GM18873 (cell line): ENCODE measurements around the gene SRMS.

ENCODE experiments used
- ATAC-seq: cut with Tn5 transposase; IDR thresholded peaks from one replicate; pipeline ENCODE4 v1.9.1; 2021; ENCODE audit warnings: mild to moderate bottlenecking, moderate library complexity, moderate number of reproducible peaks; ENCODE audit not compliant: unreplicated experiment, low FRiP score

Gene SRMS

GRCh38 chr20:63555661-63556381, 8.3 kb upstream of the SRMS start:
- no peak for ATAC-seq

- no peak for ATAC-seq
Observed at GRCh38 chr20:63554361-63555278, 7.1 kb upstream of the SRMS start.

GRCh38 chr20:63553933-63554290, 6.4 kb upstream of the SRMS start, which contains the start of gene FNDC11:
Gene FNDC11, plus strand, starts transcription at chr20:63554159. Its CDS starts 1,505 bp downstream, at chr20:63555664.
- ATAC-seq: no peak

DNA sequence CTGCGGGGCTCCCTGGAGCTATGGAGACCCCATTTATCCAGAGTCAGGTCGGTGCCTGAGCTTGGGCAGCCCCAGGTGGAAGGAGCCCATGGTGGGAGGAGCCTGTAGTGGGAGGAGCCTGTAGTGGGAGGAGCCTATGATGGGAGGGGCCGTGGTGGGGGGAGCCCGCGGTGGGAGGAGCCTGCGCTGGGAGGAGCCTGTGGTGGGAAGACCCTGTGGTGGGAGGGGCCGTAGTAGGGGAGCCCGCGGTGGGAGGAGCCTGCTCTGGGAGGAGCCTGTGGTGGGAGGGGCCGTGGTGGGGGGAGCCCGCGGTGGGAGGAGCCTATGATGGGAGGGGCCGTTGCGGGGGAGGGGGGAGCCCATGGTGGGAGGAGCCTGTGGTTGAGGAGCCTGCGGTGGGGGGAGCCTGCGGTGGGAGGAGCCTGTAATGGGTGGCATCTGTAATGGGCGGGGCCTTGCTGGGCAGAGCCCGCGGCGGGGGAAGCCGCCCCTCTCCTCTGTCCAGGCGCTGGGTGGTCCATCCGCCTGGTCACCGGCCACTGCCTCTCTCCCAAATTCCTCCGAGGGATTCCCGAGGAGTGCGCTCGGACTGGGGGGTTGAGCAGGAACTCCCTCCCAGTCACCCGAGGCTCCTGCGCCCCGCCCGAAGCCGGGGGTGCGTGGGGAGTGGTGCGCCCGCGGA, 5.8 kb upstream of the SRMS start:
- ATAC-seq: no peak

GRCh38 chr20:63552481-63553249, 5.1 kb upstream of the SRMS start:
- ATAC-seq: no peak

DNA sequence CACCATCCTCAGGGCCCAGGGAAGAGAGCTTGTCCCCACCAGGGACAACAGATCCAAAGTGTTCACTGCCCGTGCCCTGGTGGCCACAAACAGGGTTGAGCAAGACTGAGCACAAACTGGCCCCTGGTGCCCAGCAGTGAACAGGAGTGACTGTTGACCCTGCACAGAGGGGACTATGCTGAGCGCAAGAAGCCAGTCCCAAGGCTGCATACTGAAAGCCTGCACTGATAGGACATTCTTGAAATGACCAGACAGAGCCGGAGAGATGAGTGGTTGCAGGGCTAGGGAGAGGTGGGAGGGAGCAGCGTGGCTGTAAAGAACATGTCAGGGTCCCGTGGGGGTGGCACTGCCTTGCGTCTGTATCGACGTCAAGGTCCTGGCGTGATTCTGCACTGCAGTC, 3.5 kb upstream of the SRMS start:
- ATAC-seq: no peak

- no peak for ATAC-seq
Observed at GRCh38 chr20:63549679-63550282, 2.2 kb upstream of the SRMS start.

DNA sequence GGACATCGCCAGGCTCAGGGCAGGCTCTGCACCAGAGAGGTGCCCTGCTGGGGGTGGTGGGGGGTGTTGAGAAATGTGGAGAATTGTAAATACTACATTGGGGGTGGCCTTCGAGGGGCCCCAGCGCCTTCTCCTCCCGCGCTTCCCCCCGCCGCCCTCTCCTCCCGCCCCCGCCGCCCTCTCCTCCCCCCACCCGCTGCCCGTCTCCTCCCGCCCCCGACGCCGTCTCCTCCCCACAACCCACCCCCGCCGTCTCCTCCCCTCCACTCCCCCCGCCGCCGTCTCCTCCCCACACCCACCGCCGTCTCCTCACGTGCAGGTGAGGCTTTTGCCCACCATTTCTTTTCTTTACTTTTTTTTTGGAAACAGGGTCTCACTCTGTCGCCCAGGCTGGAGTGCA, 1.5 kb upstream of the SRMS start:
- ATAC-seq: no peak

DNA sequence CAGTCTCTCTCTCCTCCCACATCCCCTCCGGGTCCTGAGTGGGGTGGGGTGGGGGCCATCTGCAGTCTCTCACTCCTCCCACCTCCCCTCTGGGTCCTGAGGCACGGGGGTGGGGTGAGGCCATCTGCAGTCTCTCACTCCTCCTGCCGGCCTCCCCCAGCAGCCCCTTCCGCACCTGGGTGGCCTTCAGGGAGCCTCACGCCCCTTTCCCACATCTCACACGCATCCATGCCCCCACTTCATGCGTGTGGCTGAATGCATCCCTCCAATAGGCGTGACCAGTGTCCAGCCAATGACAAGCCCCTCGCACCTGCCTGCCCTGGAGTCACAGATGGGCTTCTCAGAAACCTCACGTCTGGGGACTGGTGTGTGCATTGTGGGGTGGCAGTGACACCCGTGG, 993 bp upstream of the SRMS start:
- ATAC-seq: no peak

DNA sequence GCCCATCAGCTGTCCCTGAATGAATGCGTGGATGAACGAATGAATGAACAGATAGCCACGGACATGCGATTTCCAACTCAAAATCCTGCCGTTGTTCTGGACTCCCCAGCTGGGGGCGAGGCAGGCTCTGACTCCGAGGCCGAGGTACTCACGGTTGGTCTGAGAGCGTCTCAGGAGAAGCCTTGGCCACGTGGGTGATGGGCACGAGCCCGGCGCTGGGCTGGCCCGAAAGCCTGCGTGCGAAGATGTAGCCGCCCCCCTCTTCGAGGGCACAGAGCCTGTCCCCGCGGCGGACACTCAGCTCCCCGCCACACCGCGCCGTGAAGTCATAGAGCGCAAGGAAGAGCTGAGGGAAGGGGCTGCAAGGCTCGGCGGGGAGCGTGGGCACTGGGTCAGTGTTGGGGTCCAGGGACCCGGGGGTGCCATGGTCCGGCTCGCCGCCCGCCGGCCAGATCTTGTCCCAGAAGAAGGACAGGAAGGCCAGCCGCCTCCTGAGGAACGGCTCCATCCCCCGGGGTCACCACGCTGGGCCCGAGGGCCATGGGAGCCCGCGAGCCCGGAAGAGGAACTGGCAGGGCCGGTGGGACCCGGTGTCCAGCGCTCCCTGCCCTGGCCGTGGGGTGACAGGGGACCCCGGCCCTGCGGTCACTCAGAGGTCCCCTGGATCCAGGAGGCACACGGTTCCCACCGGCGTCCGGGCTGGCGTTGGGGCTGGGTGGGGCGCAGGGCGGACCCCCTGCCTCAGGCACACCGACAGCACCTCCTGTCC, 409 bp downstream of the SRMS start:
- no peak for ATAC-seq

DNA sequence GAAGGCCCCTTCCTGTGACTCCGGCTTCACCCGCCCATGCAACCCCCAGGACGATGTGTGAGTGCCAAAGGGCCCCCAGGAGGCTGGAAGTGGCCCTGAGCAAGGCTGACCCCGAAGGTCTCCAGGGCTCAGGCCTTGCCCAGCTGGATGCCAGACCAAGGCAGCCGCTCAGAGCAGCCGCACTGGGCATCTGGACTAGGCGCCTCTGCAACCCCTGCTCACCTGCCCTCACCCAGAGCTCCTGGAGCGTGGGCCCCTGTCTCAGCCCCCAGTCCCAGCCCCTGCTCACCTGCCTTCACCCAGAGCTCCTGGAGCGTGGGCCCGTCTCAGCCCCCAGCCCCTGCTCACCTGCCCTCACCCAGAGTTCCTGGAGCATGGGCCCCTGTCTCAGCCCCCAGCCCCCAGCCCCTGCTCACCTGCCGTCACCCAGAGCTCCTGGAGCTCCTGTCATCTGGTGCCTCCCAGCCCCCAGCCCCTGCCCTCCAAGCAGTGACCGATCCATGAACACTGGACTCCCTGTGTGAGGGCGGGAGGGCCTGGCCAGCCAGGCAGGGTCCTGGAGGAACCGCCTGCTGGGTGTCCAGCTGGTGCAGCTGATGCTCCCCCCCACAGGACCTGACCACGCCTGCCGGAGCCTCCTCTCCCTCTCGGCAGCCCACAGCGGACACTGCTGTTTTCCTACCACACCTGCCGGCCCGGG, 1.1 kb downstream of the SRMS start:
- no peak for ATAC-seq

- no peak for ATAC-seq
Observed at GRCh38 chr20:63545814-63546213, 1.7 kb downstream of the SRMS start.

DNA sequence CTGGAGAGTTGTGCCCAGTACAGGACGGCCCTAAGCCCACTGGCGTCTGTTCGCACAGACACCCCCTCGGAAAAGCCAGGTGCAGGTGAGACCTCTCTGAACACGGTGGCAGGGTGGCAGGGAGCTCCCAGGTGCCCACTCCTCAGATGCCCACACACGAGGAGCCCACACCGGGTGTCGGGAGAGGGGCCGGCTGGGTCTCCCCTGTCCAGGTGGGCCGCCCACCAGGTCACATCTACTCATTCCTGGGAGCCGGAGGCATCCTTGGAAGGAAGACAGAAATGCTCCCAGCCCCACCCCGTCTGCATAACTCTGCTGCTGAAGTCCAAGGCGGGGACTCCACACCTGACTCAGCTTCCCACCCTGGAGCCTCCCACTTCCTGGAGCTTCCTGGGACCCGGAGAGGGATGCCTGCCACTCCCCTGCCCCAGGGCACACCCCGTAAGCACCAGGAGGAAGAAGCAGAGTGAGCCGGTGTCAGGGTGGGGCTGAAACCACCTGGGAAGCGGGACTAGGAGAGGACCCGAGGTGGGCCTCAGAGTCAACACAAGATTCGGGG, 2.5 kb downstream of the SRMS start:
- ATAC-seq: no peak

DNA sequence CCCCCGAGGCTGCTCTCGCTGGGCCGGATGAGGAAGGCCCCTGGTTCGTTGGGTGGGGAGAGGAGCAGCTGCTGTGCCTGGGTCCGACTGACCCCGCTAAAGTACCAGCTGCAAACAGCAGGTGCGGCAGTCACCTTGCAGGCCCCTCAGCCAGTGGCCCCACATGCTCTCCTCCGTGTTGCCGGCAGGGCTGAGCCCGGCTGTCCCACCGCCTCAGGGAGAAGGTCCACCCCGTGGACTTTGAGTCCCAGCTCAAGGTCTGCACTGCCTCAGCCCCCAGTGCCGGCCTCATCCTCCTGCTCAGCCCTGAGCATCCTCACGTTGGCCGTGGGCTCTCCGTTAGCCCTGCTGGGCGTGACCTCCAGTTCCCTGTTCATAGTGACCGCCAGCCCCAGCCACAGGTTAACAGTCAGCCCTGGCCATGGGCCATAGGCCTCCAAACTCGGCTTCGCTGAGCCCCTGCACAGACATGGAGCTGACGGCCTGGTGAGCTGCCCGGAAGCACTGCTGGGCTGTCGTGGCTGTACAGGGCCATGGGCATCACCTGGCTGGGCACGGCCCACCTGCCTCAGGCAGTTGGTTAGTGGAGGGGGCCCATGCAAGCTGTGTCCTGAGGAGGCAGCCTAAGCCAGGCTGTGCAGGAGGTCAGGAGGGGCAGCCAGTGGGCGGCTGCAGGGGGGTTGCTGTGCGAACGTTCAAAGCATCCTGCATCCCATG, 3.1 kb downstream of the SRMS start:
- no peak for ATAC-seq

DNA sequence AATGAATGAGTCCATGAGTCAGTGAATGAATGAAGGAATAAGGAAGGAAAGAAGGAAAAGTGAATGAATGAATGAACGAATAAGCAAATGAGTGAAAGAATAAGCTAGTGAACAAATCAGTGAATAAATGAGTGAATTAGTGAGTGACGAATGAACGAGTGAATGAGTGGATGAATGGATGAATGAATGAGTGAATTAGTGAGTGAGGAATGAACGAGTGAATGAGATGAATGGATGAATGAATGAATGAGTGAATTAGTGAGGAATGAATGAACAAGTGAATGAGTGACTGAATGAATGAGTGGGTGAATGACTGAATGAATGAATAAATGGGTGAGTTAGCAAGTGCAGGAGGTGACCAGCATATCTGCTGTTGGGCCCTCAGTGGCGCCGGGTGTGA, 3.8 kb downstream of the SRMS start:
- ATAC-seq: no peak

- no peak for ATAC-seq
Observed at GRCh38 chr20:63543131-63543530, 4.4 kb downstream of the SRMS start.

DNA sequence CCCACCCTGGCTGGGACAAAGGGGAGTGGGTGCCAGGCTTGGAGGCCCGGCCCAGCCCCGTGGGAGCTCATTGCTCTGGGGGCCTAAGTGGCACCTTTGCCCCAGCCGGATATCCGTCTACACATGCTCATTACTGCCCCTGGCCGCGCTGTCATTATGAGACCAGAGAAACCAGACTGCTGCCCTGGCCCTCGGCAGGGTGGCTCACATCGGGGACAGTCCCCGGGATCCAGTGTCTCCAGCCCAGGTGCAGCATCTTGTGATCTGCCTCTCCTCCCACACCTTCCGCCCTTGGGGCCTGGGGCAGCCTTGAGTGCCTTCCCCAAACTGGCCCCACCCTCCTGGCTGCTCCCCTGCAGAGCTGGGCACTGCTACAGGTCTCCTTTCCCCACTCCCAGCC, 4.9 kb downstream of the SRMS start:
- ATAC-seq: no peak

DNA sequence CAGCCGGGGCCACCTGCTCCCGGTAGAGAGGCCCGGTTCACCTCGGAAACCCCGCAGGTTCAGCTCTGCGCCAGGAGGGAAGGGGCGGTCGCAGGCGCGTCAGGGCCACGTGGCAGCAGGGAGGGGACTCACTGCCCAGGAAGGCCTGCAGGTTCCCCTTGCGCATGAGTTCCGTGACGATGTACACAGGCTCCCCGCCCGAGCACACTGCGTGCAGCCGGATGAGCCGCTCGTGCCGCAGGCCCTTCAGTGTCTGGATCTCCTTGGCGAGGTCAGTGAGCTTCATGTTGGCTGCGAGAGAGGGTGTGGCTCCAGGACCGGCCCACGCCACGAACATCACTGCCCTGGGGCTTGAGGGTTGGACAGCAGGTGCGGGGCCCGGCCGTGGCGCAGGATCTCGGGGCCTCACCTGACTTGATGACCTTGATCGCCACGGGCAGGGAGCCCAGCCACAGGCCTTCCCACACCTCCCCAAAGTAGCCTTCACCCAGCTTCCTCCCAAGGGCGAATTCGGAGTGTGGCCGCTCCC, 5.5 kb downstream of the SRMS start:
- ATAC-seq: no peak
